HG02840 (cell line): ENCODE data around the gene IRX4.

ENCODE experiments used
- ATAC-seq: cut with Tn5 transposase; IDR thresholded peaks from one replicate; pipeline ENCODE4 v1.9.1; 2021; ENCODE audit warnings: mild to moderate bottlenecking, moderate library complexity, moderate number of reproducible peaks; ENCODE audit not compliant: unreplicated experiment, low FRiP score

The IRX4 gene

DNA sequence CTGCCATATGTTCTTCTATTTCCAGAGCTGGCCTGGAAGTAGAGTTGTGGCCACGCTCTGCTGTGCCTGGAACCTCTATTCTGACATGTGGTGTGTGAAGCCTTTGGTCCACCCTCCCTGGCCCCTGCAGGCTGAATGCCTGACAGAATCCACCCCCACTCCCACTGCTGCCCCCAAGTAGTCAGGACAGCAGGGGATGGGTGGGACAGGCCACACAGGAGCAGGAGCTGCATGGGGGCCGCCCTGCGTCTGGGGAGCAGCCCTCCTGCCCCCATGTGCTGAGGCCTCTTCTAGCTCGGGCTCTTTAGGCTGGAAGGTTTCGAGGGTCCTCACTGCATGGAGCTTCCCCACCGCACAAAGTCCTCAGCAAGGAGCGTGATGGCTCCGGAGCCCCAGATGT lies 32.6 kb upstream of the IRX4 start:
- ATAC-seq, result no peak

DNA sequence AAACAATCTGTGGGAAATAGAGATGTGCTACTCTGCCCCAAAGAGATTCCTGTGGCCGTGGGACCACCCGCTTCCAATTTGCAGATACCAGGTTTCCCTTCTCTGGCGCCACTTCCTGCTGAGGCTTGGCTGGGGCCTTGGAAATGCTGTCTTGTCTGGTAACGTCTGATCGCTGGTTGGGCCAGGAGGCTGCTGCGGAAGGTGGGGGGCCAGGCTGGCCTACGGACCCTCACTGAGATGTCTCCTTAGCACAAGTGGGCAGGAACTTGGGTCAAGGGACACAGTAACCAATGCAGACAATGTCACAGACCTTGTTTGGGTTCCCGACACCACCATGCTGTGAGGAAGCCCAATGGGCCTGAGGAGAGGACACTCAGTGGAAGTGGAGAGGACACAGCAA lies 31.7 kb upstream of the IRX4 start:
- no peak for ATAC-seq

DNA sequence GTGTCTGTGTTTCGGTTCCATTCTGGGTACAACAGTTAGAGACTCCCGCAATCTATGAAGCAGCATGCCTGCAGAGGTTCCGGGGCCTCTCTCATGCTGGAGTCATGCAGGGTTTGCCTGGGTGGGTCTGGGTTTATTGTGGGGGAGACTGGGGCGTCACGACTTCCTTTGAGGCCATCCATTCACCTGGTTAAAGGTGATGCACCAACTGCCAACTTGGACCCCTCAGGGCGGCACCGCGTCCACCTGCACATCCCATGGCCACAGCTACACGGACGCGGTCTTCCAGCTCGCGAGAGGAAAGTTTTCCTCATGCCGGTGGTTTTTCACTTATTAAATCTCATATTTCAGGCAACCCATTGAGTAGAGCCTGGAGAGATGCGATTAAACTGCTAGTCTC lies 30.9 kb upstream of the IRX4 start:
- ATAC-seq, result no peak

DNA sequence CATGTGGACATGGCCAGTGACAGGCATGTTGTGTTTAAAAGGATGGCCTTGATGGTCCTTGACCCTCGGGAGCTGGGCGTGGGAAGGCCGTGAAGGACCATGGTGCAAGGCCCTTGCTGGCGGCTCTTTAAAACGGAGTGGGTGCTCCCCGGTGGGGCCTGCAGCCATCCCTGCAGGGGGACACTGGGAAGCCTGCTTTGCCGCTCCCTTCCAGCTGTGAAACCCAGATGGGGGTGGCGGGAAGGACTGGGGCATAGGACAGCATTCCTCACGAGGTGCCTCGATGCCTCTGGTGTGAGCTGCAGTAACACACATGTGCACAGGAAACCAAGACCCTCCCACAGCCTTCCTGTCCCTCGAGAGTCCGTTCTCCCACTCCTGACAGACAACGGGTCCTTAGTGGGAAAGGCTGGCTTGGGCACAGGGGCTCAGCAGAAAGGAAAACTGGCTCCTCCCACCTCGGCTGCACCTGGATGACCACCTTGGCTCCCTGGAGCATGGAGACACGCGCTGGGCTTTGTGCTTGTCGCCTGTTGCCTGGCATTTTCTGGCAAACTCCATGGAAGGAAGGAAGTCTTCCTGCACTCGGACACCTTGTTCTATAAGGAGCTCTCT lies 30.3 kb upstream of the IRX4 start:
- no peak for ATAC-seq

DNA sequence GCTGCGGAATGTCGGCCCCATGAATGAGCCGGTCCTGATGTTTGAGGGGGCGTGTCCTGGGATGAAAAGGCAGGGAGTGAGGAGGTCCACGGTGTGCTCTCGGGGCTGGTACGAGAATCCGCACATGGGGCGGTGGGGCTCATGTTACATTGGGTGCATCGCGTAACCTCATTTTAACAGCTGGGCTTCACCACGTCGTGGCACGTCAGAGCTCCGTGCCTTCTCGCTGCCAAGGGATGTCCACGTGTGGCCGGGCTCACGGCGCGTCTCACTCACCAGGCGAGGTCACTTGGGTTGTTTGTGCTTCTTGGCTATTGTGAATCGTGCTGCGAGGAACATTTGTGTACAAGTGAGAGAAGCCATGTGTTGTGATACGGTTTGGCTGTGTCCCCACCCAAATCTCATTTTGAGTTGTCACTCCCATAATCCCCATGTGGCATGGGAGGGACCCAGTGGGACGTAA lies 29.1 kb upstream of the IRX4 start:
- no peak for ATAC-seq

DNA sequence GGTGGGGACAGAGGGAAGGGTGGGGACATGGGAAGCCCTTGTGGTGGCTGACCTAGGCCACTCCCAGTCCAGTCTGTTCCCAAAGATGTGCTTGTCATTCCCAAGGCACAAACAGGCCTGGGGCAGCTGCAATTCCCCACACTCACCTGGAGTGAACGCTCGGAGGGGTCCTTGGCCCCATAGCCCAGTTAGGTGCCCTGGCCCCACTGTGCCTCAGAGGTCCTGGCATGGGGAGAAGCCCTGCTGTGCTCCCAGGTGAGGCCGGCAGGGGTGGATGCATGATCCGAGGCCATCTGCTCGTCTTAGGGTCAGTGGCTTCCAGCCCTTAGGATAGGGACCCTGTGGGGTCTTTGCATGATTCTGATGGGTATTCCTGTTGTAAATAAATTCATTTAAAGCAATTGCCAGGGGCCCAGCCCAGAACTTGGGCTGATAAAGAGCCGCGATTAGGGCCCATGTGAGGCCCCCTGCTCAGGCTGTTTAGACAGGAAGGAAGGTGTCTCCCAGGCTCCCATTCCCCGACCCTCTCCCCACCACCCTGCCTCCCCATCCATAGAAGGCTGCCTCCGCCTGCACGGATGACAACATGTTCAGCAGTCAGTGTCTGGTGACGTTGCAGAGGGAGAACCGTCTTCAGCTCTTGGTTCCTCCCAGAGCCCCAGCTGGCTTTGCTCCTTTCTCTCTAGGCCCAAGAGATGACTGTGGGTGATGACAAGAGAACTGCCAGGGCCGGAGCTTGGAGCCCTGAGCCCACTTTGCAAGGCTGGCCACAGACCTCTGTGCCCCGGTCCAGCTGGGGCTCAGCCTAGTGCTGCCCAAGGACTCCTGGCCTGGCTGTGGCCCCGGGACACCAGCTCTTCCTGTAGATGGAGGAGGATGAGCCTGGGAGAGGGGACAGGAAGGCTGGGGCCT lies 28.4 kb upstream of the IRX4 start:
- no peak for ATAC-seq

DNA sequence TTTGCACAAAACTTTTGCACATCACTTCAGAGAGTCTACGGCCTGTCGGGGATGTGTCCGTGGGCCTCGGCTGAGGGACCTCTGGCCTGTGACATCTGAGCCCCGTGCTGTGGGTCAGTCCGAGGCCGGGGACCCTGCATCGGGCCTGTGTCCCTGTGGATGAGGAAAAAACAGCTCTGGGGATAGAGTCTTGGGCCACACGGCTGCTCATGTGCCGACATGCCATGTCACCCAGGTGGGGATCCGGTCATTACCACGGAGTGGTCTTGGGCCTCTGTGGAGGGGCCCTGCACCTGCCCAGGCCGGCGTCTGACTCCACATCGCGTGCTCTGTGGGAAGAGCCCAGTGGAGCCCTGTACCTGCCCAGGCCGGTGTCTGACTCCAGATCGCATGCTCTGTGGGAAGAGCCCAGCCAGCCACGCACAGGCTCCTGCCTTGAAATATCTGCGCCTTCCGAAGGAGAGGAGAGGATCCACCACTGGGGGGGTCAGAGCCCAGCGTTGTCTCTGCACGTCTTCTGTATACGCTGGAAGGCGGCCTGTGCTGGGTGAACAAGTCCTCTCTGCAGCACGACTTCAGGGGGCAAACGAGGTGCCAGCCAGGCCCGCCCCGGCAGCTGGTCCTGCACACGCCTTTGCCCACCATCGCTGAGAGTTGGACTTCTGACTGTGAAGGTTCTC lies 27.5 kb upstream of the IRX4 start:
- no peak for ATAC-seq

DNA sequence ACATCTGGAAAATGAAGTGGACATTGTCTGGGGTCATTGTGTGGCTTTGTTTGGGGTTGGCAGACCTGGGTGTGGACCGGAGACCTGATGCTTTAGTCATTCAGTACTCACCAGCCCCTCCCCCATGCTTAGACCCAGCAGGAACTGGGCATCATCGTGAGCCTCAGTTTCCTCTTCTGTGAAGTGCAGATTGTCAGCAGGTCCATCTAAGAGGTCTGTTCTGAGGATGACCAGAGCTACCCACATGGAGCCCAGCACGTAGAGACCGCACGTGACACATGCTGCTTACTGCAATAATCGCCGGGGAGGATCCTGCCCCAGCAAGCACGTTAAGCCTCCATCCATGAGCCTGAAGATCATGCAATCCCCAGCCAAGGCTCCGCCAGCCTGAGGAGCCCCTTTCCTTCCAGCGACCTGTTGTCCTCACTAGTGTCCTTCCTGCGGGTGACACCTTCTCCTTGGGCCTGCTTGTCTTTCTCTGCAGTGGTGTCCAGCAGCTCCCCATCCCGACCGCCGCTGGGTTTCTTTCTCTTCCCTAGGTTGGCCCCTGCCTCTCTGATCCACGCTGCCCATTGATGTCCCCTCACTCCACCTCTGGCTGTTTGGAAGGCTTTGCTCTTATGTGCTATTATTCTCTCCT lies 26.7 kb upstream of the IRX4 start:
- ATAC-seq, result no peak

DNA sequence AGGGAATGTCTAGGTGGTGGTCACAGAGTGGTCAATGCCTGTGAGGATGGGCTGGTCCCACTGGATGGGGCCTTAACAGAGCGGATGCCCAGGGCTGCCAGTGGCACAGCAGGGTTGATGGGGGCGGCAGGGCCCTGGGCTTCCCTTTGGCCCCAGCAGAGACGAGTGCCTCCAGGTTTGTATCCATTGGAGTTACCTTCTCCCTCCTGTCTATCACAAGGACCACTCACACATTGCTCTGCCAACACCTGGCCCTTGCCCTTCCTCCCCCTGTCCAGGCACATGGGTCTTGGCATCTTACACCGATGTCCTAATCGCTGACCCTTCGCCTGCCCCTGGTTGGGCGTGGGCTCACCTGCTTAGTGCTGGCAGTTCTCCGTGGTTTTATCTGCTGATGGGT lies 26.2 kb upstream of the IRX4 start:
- ATAC-seq, result no peak

DNA sequence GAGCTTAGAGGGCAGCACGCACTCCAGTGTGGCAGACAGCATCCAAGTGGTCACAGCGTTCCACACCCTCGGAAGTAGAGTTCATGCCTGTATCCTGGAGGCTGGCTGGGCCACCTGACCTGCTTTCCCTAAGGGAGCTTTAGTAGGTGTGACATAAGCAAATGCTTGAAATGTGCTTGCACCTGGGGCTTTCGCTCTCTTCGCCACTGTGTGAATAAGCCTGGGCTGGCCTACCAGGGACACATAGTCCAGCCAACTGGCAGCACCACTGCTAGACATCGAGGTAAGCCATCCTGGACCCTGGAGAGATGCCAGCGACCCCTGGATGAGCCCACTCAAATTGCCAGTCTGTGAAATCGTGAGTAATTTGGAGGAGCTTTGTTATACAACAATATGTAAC lies 24.9 kb upstream of the IRX4 start:
- no peak for ATAC-seq

DNA sequence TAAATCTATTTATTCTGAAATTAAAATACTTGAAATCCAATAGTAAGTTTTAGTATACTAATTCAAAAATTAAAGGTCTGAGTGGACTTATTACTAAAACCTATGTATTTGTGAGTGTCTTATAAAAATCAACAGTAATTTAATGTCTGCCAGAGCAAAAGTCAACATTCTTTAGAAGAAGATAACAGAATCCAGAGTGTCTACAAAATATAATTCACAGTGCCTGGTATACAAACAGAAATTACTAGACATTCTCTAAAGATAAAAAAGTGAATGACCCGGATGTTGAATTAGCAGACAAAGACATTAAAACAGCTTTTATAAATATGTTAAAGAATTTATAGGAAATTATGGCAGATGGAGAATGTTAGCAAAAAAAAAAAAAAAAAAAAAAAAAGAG lies 22.4 kb upstream of the IRX4 start:
- no peak for ATAC-seq

DNA sequence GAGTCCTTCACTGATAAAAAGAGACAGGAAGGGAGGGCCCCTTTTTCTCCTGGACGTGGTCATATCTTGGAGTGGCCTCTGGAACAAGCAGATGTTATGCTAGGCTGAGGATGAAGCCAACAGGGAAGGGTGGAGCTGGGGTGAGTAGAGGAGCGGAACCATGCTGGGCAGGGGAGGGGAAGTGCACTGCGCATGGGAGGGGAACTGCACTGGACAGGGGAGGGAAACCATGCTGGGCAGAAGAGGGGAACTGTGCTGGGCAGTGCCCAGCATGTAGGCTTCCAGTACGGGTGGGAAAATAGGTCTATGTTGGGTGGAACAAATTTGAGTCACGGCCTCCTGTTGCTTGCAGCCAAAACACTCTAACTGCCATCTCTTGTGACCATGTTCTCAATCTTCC lies 19.3 kb upstream of the IRX4 start:
- no peak for ATAC-seq

DNA sequence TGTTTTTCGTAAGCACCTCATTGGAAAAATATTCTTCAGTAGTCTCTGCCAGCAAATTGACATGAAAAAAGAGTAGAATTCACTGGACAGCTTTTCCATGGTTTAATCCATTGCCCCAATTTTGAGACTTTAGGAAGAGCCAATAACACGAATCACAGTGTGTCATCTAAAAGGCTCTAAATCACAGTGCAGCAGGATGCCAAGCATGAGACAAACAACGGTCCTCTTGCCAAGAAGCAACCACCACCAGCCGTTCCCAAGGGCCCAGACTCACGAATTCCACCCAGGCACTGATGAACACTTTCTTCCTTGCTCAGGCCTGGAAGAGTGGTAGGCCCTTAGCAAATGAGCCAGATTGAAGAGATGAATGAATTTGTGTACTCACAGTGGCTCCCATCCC lies 18.3 kb upstream of the IRX4 start:
- no peak for ATAC-seq

DNA sequence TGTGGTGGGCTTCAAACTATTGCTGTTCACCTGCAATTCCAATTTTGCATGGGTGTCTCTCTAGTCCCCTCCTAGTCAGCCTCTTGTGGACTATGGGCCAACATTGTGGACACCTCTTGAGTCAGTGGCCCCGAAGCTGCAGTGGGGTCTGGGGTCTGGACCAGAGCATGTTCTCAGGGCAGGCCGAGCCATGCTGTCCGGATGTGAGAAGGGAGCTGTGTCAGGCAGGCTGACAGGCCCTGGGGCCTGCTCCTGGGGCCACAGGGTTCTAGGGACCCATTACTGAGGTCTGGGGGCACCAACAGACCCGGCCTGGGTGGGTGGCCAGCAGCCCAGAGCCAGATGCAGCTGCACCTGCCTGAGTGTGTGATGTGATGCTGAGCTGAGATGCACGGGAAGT lies 16.5 kb upstream of the IRX4 start:
- no peak for ATAC-seq

DNA sequence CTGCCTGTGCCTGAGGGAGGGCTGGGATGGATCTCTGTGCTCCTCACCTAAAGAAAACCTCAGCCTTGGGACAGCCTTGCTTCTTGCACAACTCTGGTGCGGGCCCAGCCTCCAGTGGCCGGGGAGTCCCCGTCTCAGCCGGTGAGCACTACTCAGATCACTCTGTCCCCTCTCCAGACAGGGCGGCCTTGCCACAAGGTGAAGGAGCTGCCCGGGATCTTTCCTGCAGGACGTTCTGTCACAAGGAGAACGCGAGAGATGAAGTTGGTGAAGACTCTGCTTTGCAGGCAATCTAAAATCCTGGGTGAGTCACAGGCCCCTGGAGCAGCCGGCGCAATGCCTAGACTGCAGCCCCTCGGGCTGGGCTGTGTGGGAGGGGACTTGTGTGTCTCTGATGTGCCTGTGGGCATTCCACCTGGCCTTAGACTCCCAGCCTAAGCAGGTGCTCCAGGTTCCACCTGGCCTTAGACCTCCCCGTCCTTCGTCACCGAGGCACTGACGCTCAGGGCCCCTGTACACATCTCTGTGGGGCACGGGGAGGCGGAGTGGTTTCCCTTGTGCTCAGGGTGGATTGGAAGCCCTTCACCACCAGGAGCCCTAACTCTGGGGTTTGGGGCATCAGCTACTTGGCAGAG lies 15.2 kb upstream of the IRX4 start:
- no peak for ATAC-seq

DNA sequence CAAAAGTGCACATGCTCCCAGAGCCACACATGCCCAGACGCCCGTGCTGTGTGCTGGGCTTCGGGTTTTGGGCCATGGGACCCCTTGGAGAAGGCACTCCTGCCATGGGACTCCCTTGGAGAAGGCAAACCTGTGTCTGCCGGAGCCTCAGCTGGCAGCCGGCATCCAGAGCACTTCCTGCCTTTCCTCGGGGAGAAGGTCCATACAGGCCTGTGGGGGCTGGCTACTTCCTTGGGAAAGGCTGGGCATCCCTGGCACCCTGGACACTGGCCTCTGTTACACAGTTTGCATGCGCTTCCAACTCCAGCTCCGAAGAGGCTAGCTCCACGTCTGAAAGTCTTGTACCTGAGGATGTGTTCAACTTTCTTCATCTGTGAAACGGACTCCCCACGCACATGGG lies 14.7 kb upstream of the IRX4 start:
- no peak for ATAC-seq

DNA sequence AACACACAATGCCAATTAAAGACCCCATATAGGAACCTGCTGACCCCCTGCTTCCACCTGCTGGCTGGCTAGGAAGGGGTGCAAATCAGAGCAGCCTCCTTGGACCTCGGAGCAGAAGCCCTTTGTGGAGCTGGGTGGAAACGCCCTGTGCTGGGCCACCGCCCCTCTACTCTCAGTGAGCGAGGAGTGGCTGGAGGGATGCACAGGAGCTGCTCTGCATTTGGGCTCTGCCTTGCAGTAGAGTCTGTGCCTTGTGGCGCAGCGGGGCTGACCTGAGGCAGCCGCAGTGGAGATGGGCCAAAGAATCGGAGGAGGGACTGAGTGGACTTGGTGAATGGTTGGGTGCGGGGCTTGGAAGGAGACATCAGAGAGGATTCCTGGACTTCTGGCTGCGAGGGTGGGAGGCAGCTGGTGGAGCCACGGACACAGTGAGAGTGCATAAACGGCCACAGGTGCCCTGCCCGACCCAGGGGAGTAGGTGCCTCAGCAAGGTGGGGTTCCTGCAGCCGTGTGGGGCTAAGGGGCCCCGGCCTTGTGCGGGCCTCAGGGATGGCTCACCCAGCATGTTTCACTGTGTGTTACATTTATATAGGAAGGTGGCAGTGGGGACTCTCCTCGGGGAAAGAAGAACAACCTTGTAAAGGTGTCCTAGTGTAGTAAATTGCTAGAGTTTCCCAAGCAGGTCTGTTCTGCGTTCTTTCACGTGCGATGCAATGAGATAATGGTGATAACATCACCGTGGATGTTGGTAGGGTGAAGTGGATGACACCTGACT lies 14.1 kb upstream of the IRX4 start:
- ATAC-seq, result no peak

DNA sequence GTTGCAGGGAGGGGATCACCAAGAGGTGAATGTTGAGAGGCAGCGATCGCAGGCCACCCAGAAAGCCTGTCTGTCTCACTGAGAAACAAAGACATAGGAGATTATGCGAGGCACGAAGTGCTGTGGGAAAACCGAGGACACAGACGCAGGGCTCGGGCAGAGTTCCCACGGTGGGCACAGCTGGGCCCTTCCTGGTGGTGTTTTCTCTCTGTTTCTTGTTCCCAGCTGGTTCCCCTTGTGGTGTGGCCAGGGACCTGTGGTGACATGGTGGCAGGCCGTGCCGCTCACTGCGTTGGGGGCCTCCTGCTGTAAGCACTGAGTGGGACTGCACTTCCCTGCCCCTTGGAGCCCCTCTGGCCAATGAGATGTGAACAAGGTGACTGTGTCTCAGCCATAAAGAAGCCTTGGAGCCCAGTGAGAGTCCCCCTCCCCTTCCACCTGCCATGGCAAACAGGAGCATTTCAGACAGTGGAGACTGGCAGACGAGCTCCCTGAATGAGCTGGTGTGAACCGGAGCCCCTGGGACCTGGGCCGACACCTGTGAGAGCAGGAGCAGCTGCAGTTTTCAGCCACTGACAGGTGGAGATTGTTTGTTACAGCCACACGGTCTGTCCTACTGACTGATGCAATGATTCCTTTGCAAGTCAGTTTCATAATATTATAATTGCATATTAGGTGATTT lies 13.2 kb upstream of the IRX4 start:
- no peak for ATAC-seq

DNA sequence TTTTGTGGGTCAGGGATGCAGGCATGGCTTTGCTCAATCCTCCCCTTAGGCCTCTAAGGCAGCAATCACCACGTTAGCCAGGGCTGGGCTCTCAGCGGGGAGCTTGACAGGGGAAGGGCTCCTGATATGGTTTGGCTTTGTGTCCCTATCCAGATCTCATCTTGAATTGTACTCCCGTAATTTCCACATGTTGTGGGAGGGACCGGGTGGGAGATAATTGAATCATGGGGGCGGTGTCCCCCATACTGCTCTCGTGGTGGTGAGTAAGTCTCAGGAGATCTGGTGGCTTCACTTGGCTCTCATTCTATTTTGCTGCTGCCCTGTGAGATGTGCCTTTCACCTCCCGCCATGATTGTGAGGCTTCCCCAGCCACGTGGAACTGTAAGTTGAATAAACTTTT lies 11.5 kb upstream of the IRX4 start:
- no peak for ATAC-seq
